Measurements from ENCODE around the gene SHB. TPM values are rescaled to one million over a fixed set of nuclear protein-coding genes. Genes with fewer than 3 reads are reported as not detected.

Gene SHB
- total RNA-seq, 1 experiment from 2014 or later = 15.1 TPM

DNA sequence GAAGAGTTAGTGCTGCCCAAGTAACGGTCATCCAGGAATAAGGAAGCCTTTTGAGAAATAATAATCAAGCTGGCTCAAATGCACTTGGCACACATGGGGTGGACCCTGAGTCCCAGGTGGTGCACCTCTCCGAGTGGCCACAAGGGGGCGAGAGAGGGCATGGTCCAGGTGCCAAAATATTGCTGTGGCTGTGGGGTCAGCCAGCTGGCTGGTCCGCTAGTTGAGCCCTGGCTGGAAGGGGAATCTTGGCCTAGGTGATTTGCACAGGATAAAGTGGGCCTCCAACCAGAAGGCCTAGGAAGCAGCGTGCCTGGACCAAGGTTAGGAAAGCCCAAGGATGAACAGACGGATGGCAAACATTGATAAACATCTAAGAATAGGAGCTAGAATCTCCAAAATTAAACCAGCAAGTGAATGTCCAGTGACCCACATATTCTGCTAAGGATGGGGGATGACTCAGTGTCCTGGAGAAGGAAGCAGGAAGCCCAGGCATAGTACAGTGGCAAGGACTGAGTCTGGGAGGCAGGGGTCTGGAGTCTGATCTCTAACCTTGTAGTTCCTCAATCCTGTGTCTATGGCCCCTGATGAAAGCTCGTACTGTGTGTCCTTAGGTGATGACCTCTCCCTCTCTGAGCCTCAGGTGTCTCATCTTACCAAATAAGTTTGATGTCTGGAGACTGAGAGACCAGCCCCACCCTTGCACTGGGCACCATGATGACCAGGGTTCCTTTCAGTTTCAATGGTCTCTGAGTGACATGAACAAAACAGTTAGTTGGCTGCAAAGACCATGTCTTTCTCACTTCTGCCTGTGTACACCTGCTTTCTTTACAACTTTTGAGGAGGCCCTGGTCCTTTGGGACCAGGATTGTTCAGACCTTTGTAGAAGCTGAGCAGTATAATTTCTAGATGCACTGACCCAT, 19.2 kb upstream of the SHB start:
- DNase-seq (ENCODE audit: low spot score) = no peak

DNA sequence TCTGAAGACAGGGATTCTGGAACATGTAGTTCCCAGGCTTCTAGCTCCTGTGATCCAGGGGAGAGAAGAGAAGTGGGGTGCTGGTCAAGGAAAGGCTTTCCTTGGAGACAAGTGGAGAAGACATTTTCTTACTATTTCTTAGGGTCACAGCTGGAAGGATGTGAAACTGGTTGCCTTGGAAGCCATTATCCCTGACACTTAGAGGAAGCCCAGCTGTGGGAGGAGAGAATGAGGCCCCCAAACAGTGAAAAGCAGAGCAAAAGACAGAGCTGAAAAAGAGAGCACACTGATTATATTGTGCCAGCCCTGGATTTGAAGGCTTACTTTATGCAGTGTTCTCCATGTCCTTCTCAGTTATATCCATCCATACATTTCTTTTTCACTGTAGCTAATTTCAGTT, 17.5 kb upstream of the SHB start:
- no peak for DNase-seq (ENCODE audit: low spot score)

DNA sequence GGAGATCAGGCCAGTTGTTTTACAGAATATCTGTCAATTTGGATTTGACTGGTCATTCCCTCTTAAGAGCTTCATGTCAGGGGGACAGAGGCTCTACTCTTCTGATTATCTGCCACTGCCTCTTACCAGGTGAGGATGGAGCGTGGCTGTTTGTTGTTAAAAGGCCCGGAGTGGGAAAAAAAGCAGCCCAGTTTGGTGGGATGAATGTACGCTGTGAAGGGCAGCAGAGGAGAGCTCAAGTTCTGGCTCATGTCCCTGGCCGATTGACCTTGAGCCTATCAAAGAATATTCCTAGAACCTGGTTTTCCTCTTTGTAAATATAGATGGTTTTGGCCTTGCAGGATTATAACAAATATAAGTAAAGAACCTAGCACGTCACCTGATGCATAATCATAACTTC, 16.3 kb upstream of the SHB start:
- no peak for DNase-seq (ENCODE audit: low spot score)

DNA sequence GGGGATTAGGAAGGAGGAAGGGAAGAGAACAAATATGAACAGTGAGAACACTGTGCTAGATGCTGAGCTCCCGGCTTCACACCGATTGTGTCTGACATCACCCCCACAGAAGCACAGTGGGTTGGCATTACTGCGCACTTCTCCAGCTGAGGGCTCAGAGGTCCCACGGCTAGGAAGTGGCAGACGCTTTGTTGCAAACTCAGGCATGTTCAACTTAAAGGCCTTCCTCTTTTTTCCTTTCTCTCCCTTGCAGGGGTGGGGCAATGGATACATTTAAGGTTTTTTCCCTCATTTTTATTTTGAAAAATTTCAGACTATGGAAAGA, 15.5 kb upstream of the SHB start:
- no peak for DNase-seq (ENCODE audit: low spot score)

DNA sequence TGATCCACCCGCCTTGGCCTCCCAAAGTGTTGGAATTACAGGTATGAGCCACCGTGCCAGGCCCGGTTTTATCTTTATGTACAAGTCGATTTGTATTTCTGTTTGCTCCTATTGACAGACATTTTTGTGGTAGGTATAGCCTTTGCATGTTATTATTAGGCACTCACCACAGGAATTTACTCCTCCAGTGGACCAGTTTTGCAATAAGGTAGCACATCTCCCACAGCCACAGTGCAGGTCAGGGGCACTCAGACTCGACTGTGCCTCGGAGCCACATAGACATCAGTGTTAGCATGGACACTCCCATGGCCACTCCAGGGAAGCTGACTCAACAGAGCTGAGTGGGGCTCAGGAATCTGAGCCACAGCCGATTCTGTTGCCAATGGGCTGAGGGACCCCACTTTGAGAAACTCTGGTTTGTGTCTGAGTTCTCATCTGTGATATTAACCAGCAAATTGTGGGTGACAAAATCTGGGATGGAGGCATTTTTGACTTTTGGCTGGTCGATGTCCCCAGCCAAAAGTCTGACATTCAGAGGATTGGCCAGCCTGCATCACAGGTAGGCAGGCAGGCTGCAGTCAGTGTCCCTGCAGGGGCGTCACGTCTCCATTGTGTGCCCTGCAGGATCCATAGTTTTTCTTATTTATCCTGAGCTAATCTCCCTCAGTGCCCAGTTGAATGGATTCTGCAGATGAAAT, 15.0 kb upstream of the SHB start:
- DNase-seq (ENCODE audit: low spot score) = no peak

DNA sequence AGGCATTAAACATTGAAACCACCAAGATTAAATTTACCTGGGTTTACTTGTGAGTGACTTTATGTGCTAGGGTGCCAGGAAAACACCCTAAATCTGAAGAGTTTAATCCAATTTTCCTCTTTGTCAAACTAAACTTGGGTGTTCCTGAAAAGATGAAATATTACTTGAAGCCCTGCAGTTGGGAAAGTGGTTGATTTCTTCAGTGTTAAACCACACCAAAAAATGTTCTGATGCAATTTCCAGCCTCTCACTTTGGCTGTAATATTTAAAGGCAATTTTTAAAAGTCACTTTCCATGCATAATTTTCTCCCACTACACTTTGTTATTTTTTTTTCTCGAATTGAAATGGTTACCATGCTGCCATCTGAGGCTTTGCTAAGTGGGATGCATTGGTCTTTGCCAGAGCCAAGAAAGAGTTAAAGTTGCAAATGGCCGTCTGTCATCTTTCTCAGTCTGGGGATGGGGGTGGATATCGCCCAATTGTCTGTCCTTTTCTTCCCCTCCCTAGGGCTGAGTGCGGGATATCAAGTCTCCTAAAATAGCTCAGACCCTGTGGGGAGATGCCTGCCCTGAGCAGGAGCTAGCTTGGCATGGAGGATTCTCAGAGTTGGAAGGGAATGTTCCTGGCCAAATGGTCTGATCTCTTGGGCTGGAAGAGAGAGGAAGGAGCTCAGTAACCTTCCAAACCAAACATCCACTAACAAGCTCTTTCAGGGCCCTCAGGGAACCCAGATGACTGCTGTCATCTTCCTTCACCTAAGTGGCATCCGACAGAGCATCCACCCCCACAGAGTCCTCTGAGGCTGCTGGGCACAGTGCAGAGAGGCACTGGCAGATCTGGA, 13.6 kb upstream of the SHB start:
- no peak for DNase-seq (ENCODE audit: low spot score)

DNA sequence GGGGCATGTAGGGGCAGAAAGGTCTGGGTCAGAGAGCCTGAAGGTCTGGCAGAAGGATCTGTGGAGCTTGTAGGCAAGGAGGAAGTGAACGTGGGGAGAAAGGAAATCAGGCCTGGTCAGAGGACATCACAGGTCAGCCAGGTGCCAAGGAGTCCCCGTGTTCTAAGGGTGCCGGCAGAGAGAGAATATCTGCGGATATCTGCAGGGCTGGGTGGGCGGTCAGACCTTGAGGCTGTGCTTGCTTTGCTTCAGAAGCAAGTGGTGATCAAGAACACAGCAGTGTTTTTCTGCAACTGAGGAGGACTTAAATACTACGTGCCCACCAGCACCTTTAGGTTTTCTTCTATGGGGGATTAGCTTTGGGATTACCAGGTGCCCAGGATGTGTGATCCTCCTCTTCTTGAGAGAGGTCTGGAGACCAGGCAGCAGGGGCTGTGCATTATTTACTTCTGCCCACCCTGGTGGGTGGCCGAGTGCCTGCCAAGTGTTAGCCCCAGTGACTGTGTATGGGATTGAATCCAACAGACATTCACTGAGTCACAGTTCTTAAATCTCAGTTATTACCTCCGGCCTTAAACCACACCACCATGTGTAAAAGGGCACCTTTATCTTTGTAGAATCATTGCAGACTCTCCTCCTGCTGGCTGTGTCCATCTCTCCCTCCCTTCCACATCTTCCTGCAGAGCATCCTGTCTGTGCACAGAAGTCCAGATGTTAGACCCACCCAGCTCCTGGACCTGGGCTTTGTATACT, 12.5 kb upstream of the SHB start:
- peak; percentile 65 for DNase-seq (ENCODE audit: low spot score)

DNA sequence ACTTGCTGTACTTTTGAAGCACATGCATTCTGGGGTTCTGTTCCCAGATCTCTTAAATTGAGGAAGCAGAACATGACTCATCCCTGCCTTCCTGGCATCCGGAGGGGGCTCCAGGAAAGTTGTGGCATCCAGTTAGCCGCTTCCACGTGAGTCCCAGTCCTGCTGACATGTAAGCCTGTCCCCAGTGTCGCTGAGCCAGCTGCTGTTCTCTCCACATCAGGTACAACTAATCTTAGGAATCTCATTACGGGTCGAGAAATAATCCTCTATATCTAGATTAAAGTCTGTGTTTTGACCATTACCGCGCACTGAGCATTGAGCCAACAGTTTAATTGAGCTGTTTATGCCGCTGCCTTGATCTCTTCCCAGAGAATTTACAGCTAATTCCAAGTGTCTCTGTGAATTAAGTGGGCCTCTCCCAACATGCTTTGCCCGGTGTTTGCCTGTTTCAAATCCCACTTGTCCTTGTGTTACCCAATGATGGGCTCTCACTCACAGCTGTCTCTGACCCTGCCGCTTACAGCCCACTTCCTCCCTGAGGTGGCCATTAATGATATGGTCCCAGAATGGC, 10.5 kb upstream of the SHB start:
- peak; percentile 86 for DNase-seq (ENCODE audit: low spot score)

DNA sequence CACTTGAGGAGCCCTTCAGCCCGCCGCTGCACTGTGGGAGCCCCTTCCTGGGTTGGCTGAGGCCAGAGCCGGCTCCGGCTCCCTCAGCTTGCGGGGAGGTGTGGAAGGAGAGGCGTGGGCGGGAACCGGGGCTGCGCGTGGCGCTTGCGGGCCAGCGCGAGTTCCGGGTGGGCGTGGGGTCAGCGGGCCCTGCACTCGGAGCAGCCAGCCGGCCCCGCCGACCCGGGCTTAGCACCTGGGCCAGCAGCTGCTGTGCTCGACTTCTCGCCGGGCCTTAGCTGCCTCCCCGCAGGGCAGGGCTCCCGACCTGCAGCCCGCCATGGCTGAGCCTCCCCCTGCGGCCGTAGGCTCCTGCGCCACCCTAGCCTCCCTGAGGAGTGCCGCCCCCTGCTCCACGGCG, 6.2 kb upstream of the SHB start:
- DNase-seq (ENCODE audit: low spot score) = no peak

DNA sequence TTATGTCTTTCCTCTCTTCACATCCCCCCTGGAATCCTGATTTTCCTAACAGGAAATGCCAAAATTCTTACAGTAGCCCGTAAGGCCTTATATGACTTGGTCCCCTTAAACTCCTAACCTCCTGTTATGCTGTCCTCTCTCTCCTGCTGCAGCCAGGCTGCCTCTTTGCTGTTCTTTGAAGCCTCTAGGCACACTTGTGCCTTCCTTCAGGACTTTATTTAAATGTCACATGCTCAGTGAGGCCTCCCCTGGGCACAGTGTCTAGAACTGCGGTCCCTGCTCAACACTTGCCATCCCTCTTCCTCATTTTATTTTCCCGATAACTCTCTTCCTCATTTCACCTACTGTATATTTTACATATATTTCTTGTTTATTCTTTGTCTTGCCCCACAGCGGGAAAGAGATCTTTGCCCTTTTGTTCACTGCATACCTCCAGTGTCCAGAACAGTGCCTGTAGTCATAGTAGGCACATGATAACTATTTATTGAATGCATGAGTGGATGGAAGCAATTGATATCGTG, 5.5 kb upstream of the SHB start:
- peak; percentile 45 for DNase-seq (ENCODE audit: low spot score)

DNA sequence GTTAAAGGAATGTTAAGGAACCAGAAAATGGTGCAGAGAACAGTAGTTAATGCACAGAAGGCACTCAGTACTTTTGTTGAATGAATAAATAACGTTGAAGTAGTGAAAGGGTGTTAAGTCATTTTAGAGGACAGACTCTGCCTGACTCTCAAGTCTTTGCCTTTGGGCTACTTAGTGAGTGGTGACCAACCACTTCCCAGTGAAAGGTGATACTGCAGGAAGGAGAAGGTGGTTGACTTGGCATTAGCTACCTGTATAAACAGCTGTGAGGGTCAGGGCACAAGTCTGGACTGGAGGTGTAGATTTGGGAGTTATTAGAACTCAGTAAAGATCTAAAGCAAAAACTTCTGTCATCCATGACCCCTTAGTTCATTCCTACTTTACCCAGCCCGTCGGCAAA, 4.9 kb upstream of the SHB start:
- DNase-seq (ENCODE audit: low spot score) = no peak

DNA sequence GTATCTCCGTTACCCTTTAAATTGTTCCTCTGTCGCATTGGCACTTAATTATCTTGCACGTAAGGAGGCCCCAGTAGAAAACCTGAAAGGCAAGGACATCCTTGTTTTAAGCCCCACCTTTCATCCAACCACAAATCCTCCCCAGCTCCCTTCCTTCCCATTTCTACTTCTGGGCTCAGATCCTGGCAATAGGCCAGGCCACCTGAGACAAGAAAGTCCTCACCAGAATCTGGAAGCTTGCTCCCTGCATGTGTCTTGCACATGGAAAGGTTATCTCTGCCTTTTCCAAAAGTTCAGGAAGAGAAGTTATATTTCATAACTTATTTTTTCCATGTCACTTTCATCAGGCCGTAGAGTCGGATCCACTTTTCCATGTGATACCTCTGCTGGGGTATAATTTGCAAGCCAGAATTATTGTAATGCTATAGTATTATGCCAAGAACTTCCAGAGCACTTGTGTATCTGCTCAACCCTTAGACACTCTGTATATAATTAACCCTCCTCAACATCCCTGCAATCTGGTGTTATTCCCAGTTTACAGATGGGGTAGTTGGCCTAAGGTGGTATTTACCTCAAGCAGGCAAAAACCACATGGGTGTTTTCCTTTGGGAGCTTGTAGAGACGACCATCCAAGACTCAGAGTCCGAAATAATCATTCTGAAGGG, 2.6 kb upstream of the SHB start:
- DNase-seq (ENCODE audit: low spot score) = no peak

DNA sequence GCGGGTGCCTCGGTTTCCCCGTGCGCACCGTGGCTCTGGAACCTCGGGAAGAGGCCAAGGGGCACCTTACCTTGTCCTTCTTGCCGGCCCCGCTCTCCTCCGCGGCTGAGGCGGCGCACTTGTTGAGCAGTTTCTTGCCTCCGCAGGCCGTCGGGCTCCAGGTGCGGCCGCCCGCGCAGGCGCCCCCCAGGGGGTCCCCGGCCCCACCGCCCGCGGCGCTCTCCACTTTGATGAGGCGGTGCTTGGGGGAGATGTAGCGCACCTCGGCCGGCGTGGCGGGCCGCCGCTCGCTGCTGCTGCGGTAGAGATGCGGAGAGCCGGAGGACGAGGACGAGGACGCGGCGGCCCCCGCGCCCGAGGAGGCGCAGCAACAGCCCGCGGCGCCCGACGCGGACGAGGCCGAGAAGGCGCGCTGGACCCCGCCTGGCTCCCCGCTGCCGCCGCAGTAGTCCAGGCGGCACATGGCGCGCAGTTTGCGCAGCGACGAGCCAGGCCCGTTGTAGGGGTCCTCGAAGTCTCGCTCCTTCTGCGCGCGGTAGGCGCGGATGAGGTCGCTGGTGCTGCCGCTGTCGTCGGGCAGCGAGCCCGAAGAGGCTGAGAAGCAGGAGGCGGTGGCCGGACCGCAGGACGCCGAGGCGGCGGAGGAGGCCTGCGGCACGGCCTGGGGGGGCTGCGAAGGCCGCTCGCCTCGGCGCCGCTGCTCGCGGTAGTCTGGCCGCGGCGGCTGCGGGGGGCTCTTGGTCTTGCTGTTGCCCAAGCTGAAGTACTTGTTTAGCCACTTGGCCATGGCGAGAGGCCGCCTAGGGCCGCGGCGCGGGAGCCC, 957 bp downstream of the SHB start:
- DNase-seq (ENCODE audit: low spot score) = no peak

DNA sequence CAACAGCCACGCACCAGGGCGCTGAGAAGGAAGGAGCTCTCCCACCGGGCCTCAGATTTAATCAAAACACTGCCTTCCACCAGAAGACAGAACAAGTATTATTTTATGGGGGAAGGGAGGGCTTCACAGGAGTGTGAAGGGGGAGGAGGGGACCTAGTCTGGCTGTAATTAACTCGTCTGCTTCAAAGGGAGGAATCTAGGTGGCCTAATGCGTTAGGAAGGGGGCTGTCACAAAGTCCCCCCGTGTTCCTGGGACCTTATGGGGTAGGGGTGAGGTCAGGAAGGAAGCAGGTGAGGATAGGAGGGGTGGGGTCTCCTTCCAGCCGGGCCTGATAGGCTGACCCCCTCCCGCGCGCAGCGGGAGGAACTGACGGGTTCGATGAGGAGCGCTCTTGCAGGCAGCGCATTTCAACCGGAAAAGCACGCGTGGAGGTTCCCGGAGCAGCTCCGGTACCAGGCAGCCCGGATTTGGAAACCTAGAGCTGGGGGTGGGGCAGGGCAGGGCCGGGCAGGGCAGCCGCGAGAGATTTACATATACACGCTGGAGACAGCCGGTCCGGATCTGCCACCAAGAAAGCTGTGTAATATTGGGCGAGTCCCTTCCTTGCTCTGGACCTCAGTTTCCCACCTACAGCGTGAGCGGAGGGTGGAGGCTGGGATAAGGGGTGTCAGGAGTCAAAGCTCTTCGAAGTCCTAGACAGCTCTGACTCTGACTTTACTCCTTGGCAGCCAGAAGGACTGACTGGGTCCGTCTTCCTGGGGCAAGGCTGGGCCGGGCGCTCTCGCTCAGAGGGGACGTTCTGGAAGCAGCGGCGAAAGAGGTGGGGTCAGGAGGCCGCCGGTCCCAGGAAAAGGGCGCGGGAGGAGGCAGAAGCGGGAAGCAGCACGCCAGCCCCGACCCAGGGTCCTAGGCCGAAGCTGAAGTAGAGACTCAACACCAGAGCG, 1.8 kb downstream of the SHB start:
- DNase-seq (ENCODE audit: low spot score) = peak; percentile 14

DNA sequence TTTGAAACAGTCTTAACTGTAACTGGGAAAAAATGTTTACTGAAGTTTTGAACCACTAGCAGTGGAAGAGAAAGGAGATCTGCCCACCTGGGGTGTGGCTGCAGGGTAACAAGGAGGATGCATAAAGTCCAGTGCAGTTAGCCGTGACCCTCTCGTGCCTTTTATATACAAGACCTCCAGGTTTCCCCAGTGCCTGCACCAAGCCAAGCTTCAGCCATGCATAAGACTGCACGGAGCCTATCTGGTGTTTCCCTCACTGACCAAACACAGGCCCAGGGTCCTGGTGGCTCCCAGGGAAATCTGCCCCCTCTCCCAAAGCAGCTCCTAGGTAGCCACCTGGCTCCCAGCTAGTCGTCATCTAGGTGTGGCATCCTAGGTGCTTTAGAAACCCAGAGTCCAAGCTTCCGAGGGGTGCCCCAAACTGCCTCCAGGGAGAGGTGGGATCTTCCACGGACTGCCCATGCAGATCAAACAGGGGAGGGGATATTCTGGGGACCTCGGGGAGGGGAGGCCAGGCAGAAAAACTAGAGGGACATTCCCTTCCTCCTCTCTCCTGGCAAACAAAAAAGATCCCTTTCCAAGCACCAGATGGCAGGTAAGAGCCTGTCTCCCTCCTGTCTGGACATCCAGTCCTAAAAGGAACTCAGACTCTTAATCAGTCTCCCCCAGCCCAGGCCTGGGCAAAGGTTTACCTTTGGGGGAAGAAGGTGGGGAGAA, 2.7 kb downstream of the SHB start:
- DNase-seq (ENCODE audit: low spot score) = peak; percentile 18

DNA sequence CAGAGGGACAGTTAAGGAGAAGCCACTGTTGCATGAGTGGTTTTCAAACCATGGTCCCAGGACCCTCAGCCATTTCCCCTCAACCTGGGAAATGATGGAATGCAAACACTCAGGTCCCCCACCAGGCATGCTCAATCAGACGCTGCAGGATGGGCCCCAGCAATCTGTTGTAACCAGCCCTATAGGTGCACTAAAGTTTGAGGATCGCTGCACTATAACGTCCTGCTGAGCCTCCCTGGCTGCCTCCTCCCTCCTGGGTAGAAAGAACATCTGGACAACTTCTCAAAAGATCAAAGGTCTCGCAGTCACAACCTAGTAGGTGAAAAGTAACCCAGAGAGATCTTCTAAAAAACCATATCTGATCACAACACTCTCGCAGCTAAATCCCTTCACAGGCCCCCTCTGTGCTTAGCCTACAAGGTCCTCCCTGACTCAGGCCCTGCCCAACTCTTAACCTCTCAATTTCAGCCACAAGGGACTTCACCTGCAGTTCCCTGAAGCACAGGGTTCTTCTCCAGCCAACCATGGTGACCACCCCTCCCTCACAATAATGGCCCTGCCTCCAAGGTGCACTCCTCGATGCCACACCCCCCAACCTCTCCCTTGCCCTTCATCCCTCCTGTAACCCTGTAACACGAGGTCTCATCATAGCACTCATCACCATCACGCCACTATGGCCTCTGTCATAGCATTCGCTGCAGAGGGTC, 3.5 kb downstream of the SHB start:
- DNase-seq (ENCODE audit: low spot score) = no peak

DNA sequence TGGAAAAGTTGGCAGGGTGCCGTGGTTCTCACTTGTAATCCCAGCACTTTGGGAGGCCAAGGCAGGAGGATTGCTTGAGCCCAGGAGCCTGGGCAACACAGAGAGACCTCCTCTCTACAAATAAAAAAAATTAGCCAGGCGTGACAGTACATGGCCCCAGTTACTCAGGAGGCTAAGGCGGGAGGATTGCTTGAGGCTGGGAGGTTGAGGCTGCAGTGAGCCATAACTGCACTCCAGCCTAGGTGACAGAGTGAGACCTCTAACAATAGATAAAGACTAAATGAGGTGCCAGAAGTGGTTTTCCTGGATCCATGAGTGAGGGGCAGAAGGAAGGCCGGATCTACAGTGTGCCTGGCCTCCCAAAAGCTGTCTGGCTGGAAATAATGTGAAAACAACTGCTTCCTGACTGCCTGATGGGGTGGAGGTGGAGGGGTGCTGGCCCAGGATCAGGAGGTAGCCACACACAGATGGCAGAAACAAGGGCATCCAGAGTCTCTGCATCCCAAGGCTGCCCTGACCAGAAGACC, 4.1 kb downstream of the SHB start:
- DNase-seq (ENCODE audit: low spot score) = no peak

Data from A172 (cell line).